GM19025 (cell line): ENCODE data around the gene DNAJC8.

Source experiments
- ATAC-seq: cut with Tn5 transposase; IDR thresholded peaks from one replicate; pipeline ENCODE4 v1.9.1; 2021; ENCODE audit warnings: mild to moderate bottlenecking, low read depth, moderate library complexity; ENCODE audit not compliant: unreplicated experiment

Gene DNAJC8

DNA sequence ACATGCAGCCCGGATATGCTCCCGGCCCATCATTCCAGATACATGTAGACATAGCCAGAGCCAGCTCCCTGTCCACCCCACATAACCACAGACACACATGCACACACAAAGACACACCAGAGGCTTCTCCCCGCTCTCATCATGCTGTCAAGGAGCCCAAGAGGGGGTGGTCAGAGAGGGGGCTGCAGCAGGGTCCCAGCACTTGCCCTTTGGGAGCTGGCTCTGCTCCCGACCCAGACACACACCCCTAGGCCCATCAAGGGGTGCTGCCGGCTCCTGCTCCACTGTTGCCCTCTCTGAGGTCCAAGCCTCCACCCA, 58.9 kb downstream of the DNAJC8 start:
- no peak for ATAC-seq

DNA sequence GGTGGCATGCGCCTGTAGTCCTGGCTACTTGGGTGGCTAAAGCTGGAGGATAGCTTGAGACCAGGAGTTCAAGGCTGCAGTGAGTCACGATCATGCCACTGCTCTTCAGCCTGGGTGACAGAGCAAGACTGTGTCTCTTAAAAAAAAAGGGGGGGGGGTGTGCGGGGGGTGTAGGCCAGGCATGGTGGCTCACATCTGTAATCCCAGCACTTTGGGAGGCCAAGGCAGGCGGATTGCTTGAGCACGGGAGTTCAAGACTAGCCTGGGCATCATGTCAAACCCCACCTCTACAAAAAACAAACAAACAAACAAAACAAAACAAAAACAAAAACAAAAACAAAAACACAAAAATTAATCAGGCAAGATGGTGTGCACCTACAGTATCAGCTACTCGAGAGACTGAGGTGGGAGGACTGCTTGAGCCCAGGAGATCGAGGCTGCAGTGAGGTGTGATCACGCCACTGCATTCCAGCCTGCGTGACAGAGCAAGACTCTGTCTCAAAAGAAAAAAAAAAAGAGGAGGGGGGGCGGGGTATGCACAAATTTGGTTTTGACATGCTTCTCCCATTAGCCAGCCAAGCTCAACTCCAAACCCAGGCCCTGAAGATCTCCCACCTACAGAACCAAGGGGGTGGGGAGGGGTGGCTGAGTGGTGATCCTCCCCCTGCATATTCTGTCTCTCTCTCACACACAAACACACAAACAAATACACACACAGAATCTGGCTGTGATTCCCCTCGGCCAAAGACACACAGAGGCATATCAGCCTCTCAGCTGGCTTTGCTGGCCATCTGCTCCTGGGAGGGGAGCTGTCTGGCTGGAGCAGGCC, 59.5 kb downstream of the DNAJC8 start:
- ATAC-seq: no peak

DNA sequence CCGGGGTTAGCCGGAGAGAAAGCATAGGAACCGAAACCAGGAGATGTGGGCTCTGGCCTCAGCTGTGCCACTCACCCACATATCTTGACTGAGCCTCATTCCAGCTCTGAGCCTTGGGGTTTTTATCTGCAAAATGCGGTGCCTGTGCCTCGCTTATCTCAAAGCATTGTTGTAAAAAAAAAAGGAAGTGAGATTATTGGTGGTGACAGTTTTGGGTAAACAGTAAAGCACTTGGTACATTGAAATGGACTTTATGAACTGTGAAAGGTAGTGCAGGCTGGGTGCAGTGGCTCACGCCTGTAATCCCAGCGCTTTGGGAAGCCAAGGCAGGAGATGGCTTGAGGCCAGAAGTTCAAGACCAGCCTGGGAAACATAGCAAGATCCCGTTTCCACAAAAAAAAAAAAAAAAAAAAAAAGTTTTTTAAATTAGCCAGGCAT, 60.1 kb downstream of the DNAJC8 start:
- peak; percentile 67 for ATAC-seq

- no peak for ATAC-seq
Measured at GRCh38 chr1:28171246-28171645, 61.6 kb downstream of the DNAJC8 start.

DNA sequence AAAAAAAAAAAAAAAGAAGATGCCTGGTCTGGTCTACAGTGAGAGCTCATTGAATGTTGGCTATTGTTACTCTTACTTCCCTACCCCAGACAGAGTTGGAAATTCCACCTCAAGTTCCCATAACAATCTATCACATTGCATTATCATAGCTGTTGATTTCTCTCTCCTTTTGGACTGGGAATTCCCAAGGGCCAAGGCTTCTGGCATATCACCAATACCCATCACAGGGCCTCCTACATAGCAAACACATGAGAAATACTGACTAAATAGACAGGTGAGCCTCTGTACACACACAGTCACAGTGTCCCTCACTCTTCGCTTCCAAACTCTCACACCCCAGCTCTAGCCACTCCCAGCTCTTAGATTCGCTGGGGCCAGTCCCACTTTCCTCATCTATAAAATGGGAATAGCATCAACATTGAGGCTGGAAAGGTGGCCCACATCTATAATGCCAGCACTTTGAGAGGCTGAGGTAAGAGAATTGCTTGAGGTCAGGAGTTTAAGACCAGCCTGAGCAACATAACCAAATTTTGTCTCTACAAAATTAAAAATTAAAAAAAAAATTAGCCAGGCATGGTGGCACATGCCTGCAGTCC, 62.7 kb downstream of the DNAJC8 start:
- no peak for ATAC-seq

GRCh38 chr1:28163496-28164161, 69.2 kb downstream of the DNAJC8 start:
- ATAC-seq: no peak

DNA sequence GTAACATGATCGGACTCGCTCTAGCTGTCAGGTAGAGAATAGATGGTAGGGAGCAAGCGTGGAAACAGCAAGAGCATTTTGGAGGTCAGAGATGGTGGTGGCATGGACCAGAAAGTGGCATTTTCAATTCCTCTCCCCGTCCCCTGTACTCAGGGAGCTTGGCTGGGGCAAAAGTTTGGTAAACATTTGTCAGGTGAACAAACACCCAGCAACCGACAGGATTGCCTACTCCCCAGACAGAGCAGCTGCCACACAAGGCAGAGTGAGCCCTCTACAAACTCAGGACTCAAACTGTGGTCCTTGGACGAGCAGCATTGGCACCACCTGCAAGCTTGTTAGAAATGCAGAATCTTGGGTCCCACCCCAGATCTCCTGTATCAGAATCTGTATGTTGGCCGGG, 70.7 kb downstream of the DNAJC8 start:
- ATAC-seq: no peak

- no peak for ATAC-seq
Measured at GRCh38 chr1:28161751-28162150, 71.1 kb downstream of the DNAJC8 start.

GRCh38 chr1:28160782-28161266, 72.0 kb downstream of the DNAJC8 start:
- no peak for ATAC-seq

- no peak for ATAC-seq
Measured at GRCh38 chr1:28159680-28160079, 73.1 kb downstream of the DNAJC8 start.

DNA sequence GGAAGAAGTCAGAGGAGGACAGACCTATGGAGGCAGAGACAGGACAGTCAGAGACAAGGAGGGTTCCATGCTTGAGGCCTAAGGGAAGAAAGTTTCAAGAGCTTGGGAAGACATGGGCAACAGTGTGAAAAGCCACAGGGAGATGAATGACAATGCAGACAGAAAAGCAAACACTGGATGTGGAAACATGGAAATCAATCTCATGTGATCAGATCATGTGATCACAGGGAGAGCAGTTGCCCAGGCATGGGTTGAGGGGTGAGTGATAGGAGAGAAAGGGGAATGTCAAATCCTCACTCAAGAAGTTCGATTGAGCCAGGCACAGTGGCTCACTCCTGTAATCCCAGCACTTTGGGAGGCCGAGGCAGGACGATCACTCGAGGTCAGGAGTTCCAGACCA, 73.6 kb downstream of the DNAJC8 start:
- no peak for ATAC-seq

GRCh38 chr1:28157894-28158293, 74.9 kb downstream of the DNAJC8 start:
- ATAC-seq: no peak

- ATAC-seq: no peak
Measured at GRCh38 chr1:28156821-28157220, 76.0 kb downstream of the DNAJC8 start.

GRCh38 chr1:28155628-28156027, 77.2 kb downstream of the DNAJC8 start:
- ATAC-seq: no peak

- no peak for ATAC-seq
Measured at GRCh38 chr1:28154078-28154594, 78.7 kb downstream of the DNAJC8 start.
